Fibroblast of lung (primary cell): ENCODE results near the gene NEO1. TPM values are rescaled to one million over a fixed set of nuclear protein-coding genes. Genes with fewer than 3 reads are reported as not detected.
A peak's percentile ranks its signal among the peaks of the same experiment; 100 is the strongest.
"Not testable (repeated sequence)": the region's sequence is repeated elsewhere in the genome, so short reads cannot be mapped to it uniquely, and the experiment has no call there.

Experiments used
- DNase-seq, 2 donors: peaks; one replicate each; pipeline versions ENCODE4 v3.0.0 to v3.0.0-alpha.2; 2010; ENCODE audit warnings: low read depth in 2 of 2
- H2AFZ ChIP-seq: 2 replicates; pipeline ENCODE4 v1.5.1; 2012; ENCODE audit warnings: low read length, control low read depth, inconsistent platforms
- H3K27ac ChIP-seq: 2 replicates; pipeline ENCODE4 v1.5.1; 2011; ENCODE audit warnings: low read length, control low read depth; ENCODE audit not compliant: insufficient read depth
- H3K27me3 ChIP-seq: 2 replicates; pipeline ENCODE4 v1.5.1; 2011; ENCODE audit warnings: mild to moderate bottlenecking, low read length; ENCODE audit not compliant: control insufficient read depth, insufficient read depth
- H3K36me3 ChIP-seq: 2 replicates; pipeline ENCODE4 v1.5.1; 2011; ENCODE audit warnings: low read length; ENCODE audit not compliant: control insufficient read depth, insufficient read depth
- H3K4me1 ChIP-seq: 2 replicates; pipeline ENCODE4 v1.5.1; 2011; ENCODE audit warnings: low read length; ENCODE audit not compliant: control insufficient read depth, insufficient read depth; ENCODE audit errors: extremely low read depth
- H3K4me2 ChIP-seq: 2 replicates; pipeline ENCODE4 v1.5.1; 2011; ENCODE audit warnings: low read length, control low read depth; ENCODE audit not compliant: insufficient read depth; ENCODE audit errors: extremely low read depth
- H3K4me3 ChIP-seq, 4 experiments: fragments of 200-600 bp in 1 of 4; sonication (generic) in 1 of 4; replicated peaks in 1 of 4; 2 replicates each; pipeline ENCODE4 v1.5.1; 2011 to 2016; ENCODE audit warnings: low read length in 4 of 4, low read depth in 3 of 4, mild to moderate bottlenecking in 3 of 4, control low read depth in 2 of 4, inconsistent platforms in 1 of 4, mixed read lengths in 1 of 4; ENCODE audit not compliant: insufficient read depth in 1 of 4; ENCODE audit errors: control extremely low read depth in 1 of 4
- H3K79me2 ChIP-seq: 2 replicates; pipeline ENCODE4 v1.5.1; 2012; ENCODE audit warnings: mild to moderate bottlenecking, low read length, inconsistent platforms; ENCODE audit not compliant: control insufficient read depth, insufficient read depth
- H3K9ac ChIP-seq: 2 replicates; pipeline ENCODE4 v1.5.1; 2011; ENCODE audit warnings: mild to moderate bottlenecking, low read length, control low read depth; ENCODE audit not compliant: insufficient read depth
- H3K9me3 ChIP-seq: 2 replicates; pipeline ENCODE4 v1.5.1; 2012; ENCODE audit warnings: low read depth, low read length; ENCODE audit not compliant: control insufficient read depth, insufficient read depth
- H4K20me1 ChIP-seq: 2 replicates; pipeline ENCODE4 v1.5.1; 2011; ENCODE audit warnings: low read length; ENCODE audit not compliant: control insufficient read depth, insufficient read depth; ENCODE audit errors: extremely low read depth
- CTCF ChIP-seq, 2 donors: IDR thresholded peaks in 1 of 2; conservative IDR thresholded peaks in 1 of 2; 1 replicate in 1 of 2; 2 replicates in 1 of 2; pipeline ENCODE4 v1.5.1; 2011 to 2012; ENCODE audit warnings: low read length in 2 of 2, control low read depth in 1 of 2, inconsistent platforms in 1 of 2, low read depth in 1 of 2, mild to moderate bottlenecking in 1 of 2
- EZH2 ChIP-seq: IDR thresholded peaks from 2 replicates; pipeline ENCODE4 v1.5.1; 2012; ENCODE audit warnings: low read length, control low read depth, mild to moderate bottlenecking; ENCODE audit errors: missing control alignments
- polyA plus RNA-seq, 2 donors: library from polyadenylated mRNA; depleted of rRNA in 1 of 2; stranded (reverse) in 1 of 2; unstranded in 1 of 2; fragments of >200 nt; gene quantifications; 2 replicates each; pipeline ENCODE4 v1.2.1, GENCODE V29; 2011 to 2012; ENCODE audit warnings: missing spikeins in 1 of 2
- total RNA-seq: library from RNA; depleted of rRNA; stranded (reverse); fragments of >200 nt; gene quantifications from 2 replicates; pipeline ENCODE4 v1.2.1, GENCODE V29; 2014

The NEO1 gene
- total and polyA plus RNA-seq, 2 donors (not counting 1 experiment from before 2014, with no cell fraction given) = 6.2 to 19.3 TPM

GRCh38 chr15:73165844-73166243 lies 113.6 kb downstream of the NEO1 start:
- Histone ChIP-seq H3K4me2 (no peak overlapping the region), H4K20me1 (no peaks in the 10 kb centered on the region), H3K27me3 (no peaks in the 10 kb centered on the region), H3K4me1 (no peaks in the 10 kb centered on the region), H3K9ac (no peak overlapping the region), H3K4me3 (no peak overlapping the region), H3K36me3 (no peaks in the 10 kb centered on the region), H2AFZ (no peak overlapping the region), H3K9me3 (no peaks in the 10 kb centered on the region), H3K79me2 (no peaks in the 10 kb centered on the region), H3K27ac (no peak overlapping the region)
- peak in 1 of 2 donors; percentile 15 for DNase-seq
- TF ChIP-seq EZH2 (no peak), CTCF (conservative IDR thresholded peaks at IDR 0.05 in 1 of 2, IDR thresholded peaks at IDR 0.05 in 1 of 2; ENCODE audit: low read depth in 1 of 2, low read length in 2 of 2) (no peak)

GRCh38 chr15:73166711-73167110 lies 114.4 kb downstream of the NEO1 start:
- not testable (repeated sequence) for H4K20me1 ChIP-seq, H3K36me3 ChIP-seq, H3K4me1 ChIP-seq, H3K79me2 ChIP-seq, H2AFZ ChIP-seq, H3K9me3 ChIP-seq, H3K27ac ChIP-seq, H3K27me3 ChIP-seq, DNase-seq, H3K4me2 ChIP-seq, H3K4me3 ChIP-seq, H3K9ac ChIP-seq

DNA sequence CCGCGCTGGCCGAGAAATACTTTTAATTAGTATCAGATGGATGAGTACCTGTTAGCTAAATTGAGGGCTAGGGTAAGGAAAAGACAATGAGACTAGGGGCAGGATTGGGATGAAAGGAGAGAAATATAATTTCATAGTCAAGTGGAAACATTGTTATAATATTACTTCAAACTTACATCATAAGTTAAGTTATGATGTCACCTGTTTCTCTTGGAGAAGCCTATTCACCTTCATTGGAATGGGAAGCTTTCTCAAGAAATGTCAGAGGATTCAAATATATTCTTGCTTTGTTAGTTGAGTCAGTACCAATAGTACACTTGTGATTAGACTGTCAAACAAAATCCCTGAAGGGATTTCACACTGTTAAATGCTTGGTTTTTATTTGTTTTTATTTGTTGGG lies 116.2 kb downstream of the NEO1 start:
- Histone ChIP-seq H3K4me3 (no peak overlapping the region), H3K4me1 (no peaks in the 10 kb centered on the region), H2AFZ (no peak overlapping the region), H3K27ac (no peak overlapping the region), H3K79me2 (no peaks in the 10 kb centered on the region), H3K27me3 (no peaks in the 10 kb centered on the region), H3K4me2 (no peak overlapping the region), H4K20me1 (no peaks in the 10 kb centered on the region), H3K9ac (no peak overlapping the region), H3K9me3 (no peaks in the 10 kb centered on the region), H3K36me3 (no peaks in the 10 kb centered on the region)
- TF ChIP-seq CTCF (conservative IDR thresholded peaks at IDR 0.05 in 1 of 2, IDR thresholded peaks at IDR 0.05 in 1 of 2; ENCODE audit: low read depth in 1 of 2, low read length in 2 of 2) (no peak), EZH2 (no peak)
- DNase-seq = no peak
